ENCODE measurements around the gene GAS2.

GAS2 gene

GRCh38 chr11:22860241-22860640, 193.8 kb downstream of the GAS2 start, which contains the start of gene CCDC179:
TSS of gene CCDC179 (minus strand) at chr11:22860474. CDS start at chr11:22860421, 53 bp downstream.
- no peak for DNase-seq (ENCODE audit: low read depth in 1 of 2, low spot score in 1 of 2)
